H1 (cell line): ENCODE data around the gene PRKCA. TPM values are rescaled to one million over a fixed set of nuclear protein-coding genes. Genes with fewer than 3 reads are reported as not detected.

ENCODE experiments used
- CTCF ChIA-PET: fragments of 300-600 bp; sonication (Branson Sonifier 250); formaldehyde crosslinking; loops from one replicate; lab custom pipeline; 2021; ENCODE audit not compliant: partially characterized antibody; lab: Charles Lee
- POLR2A ChIA-PET: fragments of 300-600 bp; sonication (Branson Sonifier 250); formaldehyde crosslinking; loops from one replicate; lab custom pipeline; 2021; ENCODE audit warnings: inconsistent platforms; ENCODE audit not compliant: partially characterized antibody; lab: Charles Lee
- DNase-seq, 2 experiments: peaks; one replicate each; pipeline versions ENCODE4 v3.0.0 to v3.0.0-alpha.2; 2010 to 2022; ENCODE audit warnings: low spot score in 2 of 2, low read depth in 1 of 2, mixed read lengths in 1 of 2
- FAIRE-seq: peaks from 2 replicates; lab custom pipeline; 2011; peaks lifted over from hg19 to GRCh38; lab: Jason Lieb, UNC
- H2AFZ ChIP-seq: 2 replicates; pipeline ENCODE4 v1.8.1; 2012; ENCODE audit warnings: low read length, inconsistent platforms
- H2AK5ac ChIP-seq: 2 replicates; pipeline ENCODE4 v1.6.1; 2013; ENCODE audit warnings: low read depth, low read length
- H2BK120ac ChIP-seq: replicated peaks from 2 replicates; pipeline ENCODE3; 2013; ENCODE audit warnings: low read depth, low read length, inconsistent platforms
- H2BK12ac ChIP-seq: 2 replicates; pipeline ENCODE4 v1.6.1; 2013; ENCODE audit warnings: low read depth, low read length
- H2BK15ac ChIP-seq: 2 replicates; pipeline ENCODE4 v1.6.1; 2013; ENCODE audit warnings: low read length
- H2BK20ac ChIP-seq: 2 replicates; pipeline ENCODE4 v1.6.1; 2013; ENCODE audit warnings: low read length
- H2BK5ac ChIP-seq: 2 replicates; pipeline ENCODE4 v1.6.1; 2013; ENCODE audit warnings: low read depth, low read length
- H3K14ac ChIP-seq: 2 replicates; pipeline ENCODE4 v1.6.1; 2013; ENCODE audit warnings: inconsistent platforms; ENCODE audit not compliant: insufficient read length
- H3K18ac ChIP-seq: 2 replicates; pipeline ENCODE4 v1.6.1; 2013; ENCODE audit warnings: low read length; ENCODE audit errors: extremely low read depth
- H3K23ac ChIP-seq: 2 replicates; pipeline ENCODE4 v1.6.1; 2013; ENCODE audit warnings: inconsistent platforms; ENCODE audit not compliant: insufficient read length
- H3K23me2 ChIP-seq: 2 replicates; pipeline ENCODE4 v1.6.1; 2013; ENCODE audit warnings: low read depth, low read length
- H3K27ac ChIP-seq: 2 replicates; pipeline ENCODE4 v1.6.1; 2011; ENCODE audit warnings: low read depth, low read length, inconsistent platforms
- H3K27me3 ChIP-seq, 4 experiments: replicated peaks in 1 of 4; 1 replicate in 1 of 4; 2 replicates in 3 of 4; pipeline versions ENCODE4 v1.6.1 to v1.8.1; 2011 to 2013; ENCODE audit warnings: low read length in 3 of 4, mild to moderate bottlenecking in 3 of 4, inconsistent platforms in 2 of 4, mixed read lengths in 2 of 4, moderate library complexity in 1 of 4; ENCODE audit not compliant: control insufficient read depth in 3 of 4, insufficient read depth in 3 of 4; ENCODE audit errors: extremely low read depth in 1 of 4
- H3K36me3 ChIP-seq, 4 experiments: 2 replicates each; pipeline versions ENCODE4 v1.6.1 to v1.8.1; 2011 to 2013; ENCODE audit warnings: mild to moderate bottlenecking in 4 of 4, low read length in 3 of 4, moderate library complexity in 2 of 4, control low read depth in 1 of 4, inconsistent platforms in 1 of 4; ENCODE audit not compliant: insufficient read depth in 4 of 4, control insufficient read depth in 2 of 4
- H3K4ac ChIP-seq: replicated peaks from 2 replicates; pipeline ENCODE3; 2013; ENCODE audit warnings: low read length, low read depth, mixed read lengths, inconsistent platforms; ENCODE audit not compliant: insufficient read length
- H3K4me1 ChIP-seq, 4 experiments: replicated peaks in 1 of 4; 1 replicate in 1 of 4; 2 replicates in 3 of 4; pipeline versions ENCODE4 v1.6.1 to v1.8.1; 2011 to 2013; ENCODE audit warnings: low read length in 3 of 4, inconsistent platforms in 2 of 4, mixed read lengths in 1 of 4; ENCODE audit not compliant: insufficient read depth in 4 of 4, control insufficient read depth in 3 of 4
- H3K4me2 ChIP-seq, 2 experiments: 2 replicates each; pipeline versions ENCODE4 v1.6.1 to v1.8.1; 2011 to 2013; ENCODE audit warnings: low read depth in 2 of 2, low read length in 2 of 2, control low read depth in 1 of 2, inconsistent platforms in 1 of 2, mild to moderate bottlenecking in 1 of 2; ENCODE audit not compliant: insufficient read depth in 1 of 2
- H3K4me3 ChIP-seq, 4 experiments: fragments of 200-600, 300-600 bp in 1 of 4; sonication (generic), shearing (Covaris generic), sonication (Bioruptor Twin) in 1 of 4; 2 replicates each; pipeline versions ENCODE4 v1.5.1 to v1.8.1; 2011 to 2016; ENCODE audit warnings: low read length in 4 of 4, low read depth in 3 of 4, control low read depth in 2 of 4, inconsistent platforms in 2 of 4, mild to moderate bottlenecking in 2 of 4, mixed read lengths in 1 of 4, moderate library complexity in 1 of 4; ENCODE audit not compliant: insufficient read depth in 2 of 4; ENCODE audit errors: extremely low read depth in 1 of 4
- H3K56ac ChIP-seq: replicated peaks from 2 replicates; pipeline ENCODE3; 2013; ENCODE audit warnings: low read depth, mild to moderate bottlenecking, mixed read lengths, low read length, inconsistent platforms; ENCODE audit not compliant: insufficient read length
- H3K79me1 ChIP-seq: 2 replicates; pipeline ENCODE4 v1.6.1; 2013; ENCODE audit warnings: low read depth, low read length, control low read depth
- H3K79me2 ChIP-seq, 2 experiments: 2 replicates each; pipeline versions ENCODE4 v1.6.1 to v1.8.1; 2012 to 2013; ENCODE audit warnings: low read length in 2 of 2, mild to moderate bottlenecking in 2 of 2, inconsistent platforms in 1 of 2; ENCODE audit not compliant: insufficient read depth in 2 of 2, control insufficient read depth in 1 of 2
- H3K9ac ChIP-seq, 4 experiments: replicated peaks in 1 of 4; 1 replicate in 1 of 4; 2 replicates in 3 of 4; pipeline versions ENCODE4 v1.6.1 to v1.8.1; 2011 to 2013; ENCODE audit warnings: low read depth in 3 of 4, low read length in 3 of 4, control low read depth in 2 of 4, mild to moderate bottlenecking in 2 of 4, moderate library complexity in 2 of 4, inconsistent platforms in 1 of 4; ENCODE audit errors: extremely low read depth in 1 of 4
- H3K9me3 ChIP-seq, 2 experiments: 2 replicates each; pipeline versions ENCODE4 v1.6.1 to v1.8.1; 2012 to 2013; ENCODE audit warnings: mild to moderate bottlenecking in 2 of 2, moderate library complexity in 2 of 2, control low read depth in 1 of 2, inconsistent platforms in 1 of 2, low read depth in 1 of 2, low read length in 1 of 2, mixed read lengths in 1 of 2; ENCODE audit not compliant: insufficient read depth in 2 of 2
- H4K20me1 ChIP-seq, 2 experiments: replicated peaks in 1 of 2; 2 replicates each; pipeline versions ENCODE3 to v1.8.1; 2011 to 2013; ENCODE audit warnings: inconsistent platforms in 2 of 2, low read length in 2 of 2, mild to moderate bottlenecking in 1 of 2; ENCODE audit not compliant: insufficient read depth in 2 of 2, control insufficient read depth in 1 of 2
- H4K5ac ChIP-seq: 2 replicates; pipeline ENCODE4 v1.6.1; 2013; ENCODE audit warnings: low read length, low read depth, mixed read lengths, inconsistent platforms; ENCODE audit not compliant: insufficient read length
- H4K8ac ChIP-seq: 2 replicates; pipeline ENCODE4 v1.8.0; 2013; ENCODE audit warnings: mild to moderate bottlenecking, moderate library complexity, low read length, inconsistent platforms; ENCODE audit not compliant: insufficient read depth; ENCODE audit errors: extremely low read depth
- H4K91ac ChIP-seq: replicated peaks from 2 replicates; pipeline ENCODE3; 2013; ENCODE audit warnings: low read length, mixed read lengths, inconsistent platforms; ENCODE audit not compliant: insufficient read length
- ASH2L ChIP-seq: fragments of 200-600, 300-600 bp; sonication (generic); IDR thresholded peaks from one replicate; pipeline ENCODE4 v1.7.1; 2017; ENCODE audit warnings: low read length
- CEBPB ChIP-seq: IDR thresholded peaks from 2 replicates; pipeline ENCODE4 v1.6.1; 2012; ENCODE audit warnings: low read depth, low read length
- RAD21 ChIP-seq, 2 experiments: IDR thresholded peaks in 1 of 2; conservative IDR thresholded peaks in 1 of 2; 2 replicates each; pipeline ENCODE4 v1.6.1; 2011; ENCODE audit warnings: low read depth in 2 of 2, low read length in 2 of 2, improper control_type of control experiment in 1 of 2, inconsistent platforms in 1 of 2, mild to moderate bottlenecking in 1 of 2, moderate library complexity in 1 of 2
- SAP30 ChIP-seq: fragments of 300-600 bp; sonication (generic); IDR thresholded peaks from 2 replicates; pipeline ENCODE4 v1.7.1; 2012; ENCODE audit warnings: low read length, moderate library complexity, mild to moderate bottlenecking, inconsistent platforms; ENCODE audit not compliant: insufficient read depth, insufficient replicate concordance
- SP2 ChIP-seq: IDR thresholded peaks from 2 replicates; pipeline ENCODE4 v1.6.1; 2012; ENCODE audit warnings: mild to moderate bottlenecking, low read length, inconsistent platforms
- TCF12 ChIP-seq: IDR thresholded peaks from 2 replicates; pipeline ENCODE4 v1.6.1; 2011; ENCODE audit warnings: low read depth, mild to moderate bottlenecking, low read length
- WGBS, 2 experiments: shearing (Covaris generic) in 1 of 2; methylation state at CpG; one replicate each; pipeline versions ENCODE4 v1.1.6 to v1.1.7; 2013 to 2015; ENCODE audit warnings: low lambda C conversion rate in 2 of 2, mixed read lengths in 2 of 2, inconsistent platforms in 1 of 2, low coverage in 1 of 2, missing lambda C conversion rate in 1 of 2; ENCODE audit not compliant: insufficient replicate concordance in 2 of 2, insufficient coverage in 1 of 2, insufficient read length in 1 of 2; ENCODE audit errors: extremely low coverage in 1 of 2, missing lambda C conversion rate in 1 of 2; 5-methylcytosine and 5-hydroxymethylcytosine counted together
- polyA plus RNA-seq, 7 experiments: library from polyadenylated mRNA; depleted of rRNA in 3 of 7; stranded (reverse) in 5 of 7; unstranded in 2 of 7; fragments of >200 nt in 5 of 7; fragments of 200-250 nt in 2 of 7; gene quantifications; 1 replicate in 5 of 7; 2 replicates in 1 of 7; 4 replicates in 1 of 7; pipeline versions ENCODE4 v1.2.1 to v1.2.3, GENCODE V29; 2011 to 2013; ENCODE audit warnings: missing spikeins in 2 of 7, mixed read lengths in 2 of 7
- total RNA-seq: library from RNA; stranded (reverse); fragmentation: NEBNext Ultra II Directional; extraction: Animal tissue kit (Norgen Biotek cat#: 25700); gene quantifications from 2 replicates; pipeline ENCODE4 v1.2.1, GENCODE V29; 2021
- TF ChIP-seq, protein P1 (sequence below): IDR thresholded peaks from 2 replicates; pipeline ENCODE4 v1.6.1; 2011; ENCODE audit warnings: low read depth, mild to moderate bottlenecking, low read length; ENCODE audit not compliant: insufficient read depth
- TF ChIP-seq, protein P2 (sequence below): IDR thresholded peaks from 2 replicates; pipeline ENCODE4 v1.6.1; 2012; ENCODE audit warnings: inconsistent platforms

The PRKCA gene
- total and polyA plus RNA-seq, 2 of the 8 experiments (the other 6 are each of a cell fraction or from before 2014, with no cell fraction given): 5.8 to 17.8 TPM

DNA sequence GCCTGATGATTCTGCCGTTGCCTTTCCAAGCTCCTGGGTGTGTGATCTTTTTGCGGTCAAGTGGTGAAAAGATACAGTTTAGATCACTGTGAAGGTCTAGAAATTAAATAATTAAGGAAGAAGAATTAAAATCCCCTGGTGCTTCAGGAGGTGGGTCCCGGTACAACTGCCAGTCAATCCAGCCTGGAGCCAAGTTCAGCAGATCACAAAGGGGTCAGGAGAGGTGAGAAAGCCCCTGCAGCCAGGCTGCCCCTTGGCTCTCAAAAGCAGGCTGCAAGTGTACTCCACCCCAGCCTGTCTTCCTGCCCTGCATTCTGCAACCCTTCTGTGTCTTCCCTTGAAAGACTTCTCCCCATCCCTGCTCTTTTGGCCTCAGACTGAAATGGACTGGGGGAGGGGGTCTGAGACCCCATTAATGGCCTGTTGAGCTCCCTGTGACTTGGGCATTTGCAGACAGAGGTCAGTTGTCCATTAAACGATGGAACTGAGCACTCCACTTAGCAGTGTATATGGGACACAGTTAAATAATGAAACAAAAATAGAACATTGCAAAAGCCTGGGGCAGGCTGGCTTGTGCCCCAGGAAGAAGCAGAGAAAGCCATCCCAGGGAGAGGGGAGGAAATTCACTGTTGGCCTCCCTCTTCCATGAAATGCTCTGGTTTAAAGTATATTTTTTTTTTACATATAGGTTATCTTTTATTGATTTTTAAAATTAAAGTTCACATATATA is 547.6 kb downstream of the PRKCA start:
- Histone ChIP-seq H3K79me1 (no peaks in the 10 kb centered on the region), H2AFZ (no peak overlapping the region), H4K8ac (no peak overlapping the region), H3K27me3 (no peaks in the 10 kb centered on the region), H3K27ac (no peak overlapping the region), H2BK15ac (no peak overlapping the region), H4K20me1 (no peaks in the 10 kb centered on the region), H3K18ac (no peak overlapping the region), H3K9ac (no peak overlapping the region), H2BK120ac (no peak overlapping the region), H3K56ac (no peak overlapping the region), H3K14ac (no peak overlapping the region), H2AK5ac (no peak overlapping the region), H3K23ac (no peak overlapping the region), H2BK5ac (no peak overlapping the region), H3K4me3 (no peak overlapping the region), H3K4me2 (no peak overlapping the region), H2BK12ac (no peak overlapping the region), H3K4ac (no peak overlapping the region), H3K79me2 (no peaks in the 10 kb centered on the region)
- DNase-seq (no peak), FAIRE-seq (no peak)
- 89% methylated on average over 4 of the region's 4 CpGs; no CpG with 5 or more reads in 1 of the 2 experiments for WGBS, 2 experiments
- CTCF ChIA-PET: interaction anchor here (1.1 to 2.3 kb wide), 5 partner anchors 8 to 166 kb away, joined by 3 to 9 read pairs (median 3); no protein-coding TSS in a partner anchor
- TF ChIP-seq, protein P1, sequence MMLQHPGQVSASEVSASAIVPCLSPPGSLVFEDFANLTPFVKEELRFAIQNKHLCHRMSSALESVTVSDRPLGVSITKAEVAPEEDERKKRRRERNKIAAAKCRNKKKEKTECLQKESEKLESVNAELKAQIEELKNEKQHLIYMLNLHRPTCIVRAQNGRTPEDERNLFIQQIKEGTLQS: no peak
- TF ChIP-seq SP2: no peak
- TF ChIP-seq RAD21 (IDR thresholded peaks at IDR 0.05 in 1 of 2, conservative IDR thresholded peaks at IDR 0.05 in 1 of 2; ENCODE audit: low read depth in 2 of 2, low read length in 2 of 2): no peak
- no peak for TF ChIP-seq TCF12
- no peak for TF ChIP-seq ASH2L
- TF ChIP-seq, protein P2, sequence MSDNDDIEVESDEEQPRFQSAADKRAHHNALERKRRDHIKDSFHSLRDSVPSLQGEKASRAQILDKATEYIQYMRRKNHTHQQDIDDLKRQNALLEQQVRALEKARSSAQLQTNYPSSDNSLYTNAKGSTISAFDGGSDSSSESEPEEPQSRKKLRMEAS: no peak
- no peak for TF ChIP-seq SAP30
- TF ChIP-seq CEBPB: no peak
- TF ChIP-seq, all 59 proteins: peak for 0
- Histone ChIP-seq H2BK20ac (no peak overlapping the region), H4K91ac (no peak overlapping the region), H4K5ac (no peak overlapping the region), H3K23me2 (no peaks in the 10 kb centered on the region), H3K9me3 (peaks cover 5 to 13% of the 10 kb centered on the region in 2 experiments), H3K36me3 (no peaks in the 10 kb centered on the region), H3K4me1 (no peaks in the 10 kb centered on the region)
- POLR2A ChIA-PET: no interaction called here
